ENCODE measurements around the gene COQ4. TPM values are rescaled to one million over a fixed set of nuclear protein-coding genes. Genes with fewer than 3 reads are reported as not detected.
"Not testable (repeated sequence)": the region's sequence is repeated elsewhere in the genome, so short reads cannot be mapped to it uniquely, and the experiment has no call there.

COQ4 gene
- total RNA-seq, 4 donors from 2014 or later, result 90.8 to 117 (median 109) TPM

DNA sequence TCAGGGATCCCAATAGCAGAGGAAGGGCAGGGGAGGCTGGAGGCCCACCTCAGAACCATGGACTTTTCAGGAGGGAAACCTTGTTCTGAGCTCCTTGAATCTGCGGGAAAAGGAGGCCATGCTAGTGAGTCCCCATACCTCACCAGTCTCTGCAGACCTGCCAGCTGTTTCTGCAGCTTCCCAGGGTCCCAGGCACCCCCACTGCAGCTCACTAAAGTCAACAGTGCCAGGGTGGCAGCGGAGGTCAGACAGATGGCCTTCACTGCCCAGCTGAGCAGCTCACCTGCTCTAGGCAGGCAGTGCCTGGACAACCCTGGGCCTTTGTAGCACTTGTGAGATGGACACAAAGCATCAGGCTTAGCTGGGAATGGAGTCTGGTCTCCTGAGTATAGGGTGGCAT, 13.3 kb downstream of the COQ4 start:
- in situ Hi-C loops (cut with MboI; ENCODE audit: low pct_ligation_motif_present in 1 of 4, low pct_unique_long_range_greater_than_20kb in 1 of 4, low sequenced_read_pairs in 3 of 4), result no loop called here
- no peak for DNase-seq

DNA sequence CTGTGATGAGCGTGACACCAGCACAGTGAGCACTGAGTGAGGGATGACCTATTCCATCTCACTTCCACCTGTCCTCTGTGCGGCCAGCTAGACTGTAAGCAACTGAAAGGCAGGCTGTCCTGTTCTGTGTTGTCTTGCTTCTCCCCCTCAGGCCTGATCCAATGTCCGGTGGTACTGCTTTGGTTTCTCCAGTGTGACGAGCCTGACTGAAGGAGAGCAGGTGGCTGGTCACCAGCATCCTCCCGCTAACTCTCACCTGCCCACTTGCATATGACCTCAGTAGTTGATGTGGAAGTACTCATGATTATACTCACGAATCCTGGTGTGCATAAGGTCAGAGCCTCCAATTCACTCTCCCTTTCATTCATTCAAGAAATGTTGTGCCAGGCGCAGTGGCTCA, 15.3 kb downstream of the COQ4 start:
- DNase-seq, result no peak
- peaks cover 8 to 18% (median 14%) of the 10 kb centered on the region in 4 donors for H3K4me1 ChIP-seq
- H3K36me3 ChIP-seq, result peaks cover 0 to 4% (median 0%) of the 10 kb centered on the region in 4 donors
- H3K9me3 ChIP-seq, result no peaks in the 10 kb centered on the region
- H3K4me3 ChIP-seq, result no peak overlapping the region
- intact Hi-C loops (cut with DNase I; ENCODE audit: low total_unique reads), result no loop called here
- H3K27ac ChIP-seq, result no peak overlapping the region
- WGBS, 2 donors (ENCODE audit: low coverage in 1 of 2), result 87 to 96% methylated on average over 3 to 7 of the region's 7 CpGs
- no peaks in the 10 kb centered on the region for H3K27me3 ChIP-seq
- TF ChIP-seq POLR2A (IDR thresholded peaks at IDR 0.05) (no peak), EP300 (IDR thresholded peaks at IDR 0.05; ENCODE audit: low read depth) (no peak), POLR2AphosphoS5 (IDR thresholded peaks at IDR 0.05) (no peak)
- TF ChIP-seq, protein P1, sequence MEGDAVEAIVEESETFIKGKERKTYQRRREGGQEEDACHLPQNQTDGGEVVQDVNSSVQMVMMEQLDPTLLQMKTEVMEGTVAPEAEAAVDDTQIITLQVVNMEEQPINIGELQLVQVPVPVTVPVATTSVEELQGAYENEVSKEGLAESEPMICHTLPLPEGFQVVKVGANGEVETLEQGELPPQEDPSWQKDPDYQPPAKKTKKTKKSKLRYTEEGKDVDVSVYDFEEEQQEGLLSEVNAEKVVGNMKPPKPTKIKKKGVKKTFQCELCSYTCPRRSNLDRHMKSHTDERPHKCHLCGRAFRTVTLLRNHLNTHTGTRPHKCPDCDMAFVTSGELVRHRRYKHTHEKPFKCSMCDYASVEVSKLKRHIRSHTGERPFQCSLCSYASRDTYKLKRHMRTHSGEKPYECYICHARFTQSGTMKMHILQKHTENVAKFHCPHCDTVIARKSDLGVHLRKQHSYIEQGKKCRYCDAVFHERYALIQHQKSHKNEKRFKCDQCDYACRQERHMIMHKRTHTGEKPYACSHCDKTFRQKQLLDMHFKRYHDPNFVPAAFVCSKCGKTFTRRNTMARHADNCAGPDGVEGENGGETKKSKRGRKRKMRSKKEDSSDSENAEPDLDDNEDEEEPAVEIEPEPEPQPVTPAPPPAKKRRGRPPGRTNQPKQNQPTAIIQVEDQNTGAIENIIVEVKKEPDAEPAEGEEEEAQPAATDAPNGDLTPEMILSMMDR (IDR thresholded peaks at IDR 0.05), result no peak
- in situ Hi-C loops (cut with MboI; ENCODE audit: low pct_ligation_motif_present in 1 of 4, low pct_unique_long_range_greater_than_20kb in 1 of 4, low sequenced_read_pairs in 3 of 4), result no loop called here

More for the DNA sequence above, 13.3 kb downstream of the COQ4 start:
- Histone ChIP-seq H3K27ac (no peak overlapping the region), H3K9me3 (no peaks in the 10 kb centered on the region), H3K4me1 (peaks cover under 1 to 9% (median 6%) of the 10 kb centered on the region in 4 donors), H3K27me3 (no peaks in the 10 kb centered on the region), H3K36me3 (peaks cover 0 to 4% (median 0%) of the 10 kb centered on the region in 4 donors), H3K4me3 (no peak overlapping the region)
- intact Hi-C loops (cut with DNase I; ENCODE audit: low total_unique reads), result no loop called here
- TF ChIP-seq EP300 (IDR thresholded peaks at IDR 0.05; ENCODE audit: low read depth) (no peak), POLR2AphosphoS5 (IDR thresholded peaks at IDR 0.05) (no peak), POLR2A (IDR thresholded peaks at IDR 0.05) (no peak)
- TF ChIP-seq, protein P1 (IDR thresholded peaks at IDR 0.05), result no peak
- WGBS, 2 donors (ENCODE audit: low coverage in 1 of 2), result 86% methylated on average over 2 of the region's 2 CpGs; no CpG with 5 or more reads in 1 of the 2 donors

DNA sequence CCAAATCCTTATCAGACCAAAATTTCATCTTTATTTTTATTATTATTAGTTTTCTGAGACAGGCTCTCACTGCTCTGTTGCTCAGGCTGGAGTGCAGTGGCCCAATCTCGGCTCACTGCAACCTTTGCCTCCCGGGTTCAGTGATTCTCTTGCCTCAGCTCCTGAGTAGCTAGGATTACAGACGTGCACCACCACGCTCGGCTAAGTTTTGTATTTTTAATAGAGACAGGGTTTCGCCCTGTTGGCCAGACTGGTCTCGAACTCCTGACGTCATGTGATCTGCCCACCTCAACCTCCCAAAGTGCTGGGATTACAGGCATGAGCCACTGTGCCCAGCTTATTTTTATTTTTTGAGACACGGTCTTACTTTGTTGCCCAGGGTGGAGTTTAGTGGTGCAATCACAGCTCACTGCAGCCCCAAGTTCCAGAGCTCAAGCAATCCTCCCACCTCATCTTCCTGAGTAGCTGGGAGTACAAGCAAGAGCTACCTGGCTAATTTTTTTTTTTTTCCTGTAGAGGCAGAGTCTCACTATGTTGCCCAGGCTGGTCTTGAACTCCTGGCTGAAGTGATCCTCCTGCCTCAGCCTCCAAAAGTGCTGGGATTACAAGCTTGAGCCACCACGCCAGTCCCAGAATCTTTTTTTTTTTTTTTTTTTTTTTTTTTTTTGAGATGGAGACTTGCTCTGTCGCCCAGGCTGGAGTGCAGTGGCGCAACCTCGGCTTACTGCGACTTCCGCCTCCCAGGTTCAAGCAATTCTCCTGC, 16.4 kb downstream of the COQ4 start:
- intact Hi-C loops (cut with DNase I; ENCODE audit: low total_unique reads); in situ Hi-C loops (cut with MboI; ENCODE audit: low pct_ligation_motif_present in 1 of 4, low pct_unique_long_range_greater_than_20kb in 1 of 4, low sequenced_read_pairs in 3 of 4); H3K4me3 ChIP-seq; H3K36me3 ChIP-seq; H3K27me3 ChIP-seq; DNase-seq; H3K9me3 ChIP-seq: not testable (repeated sequence)
- WGBS, 2 donors (ENCODE audit: low coverage in 1 of 2), result 92 to 94% methylated on average over 13 to 15 of the region's 15 CpGs
- H3K27ac ChIP-seq, result peak overlapping the region; percentile 85 to 93 (median 90)
- peaks cover 8 to 18% (median 14%) of the 10 kb centered on the region in 4 donors for H3K4me1 ChIP-seq

DNA sequence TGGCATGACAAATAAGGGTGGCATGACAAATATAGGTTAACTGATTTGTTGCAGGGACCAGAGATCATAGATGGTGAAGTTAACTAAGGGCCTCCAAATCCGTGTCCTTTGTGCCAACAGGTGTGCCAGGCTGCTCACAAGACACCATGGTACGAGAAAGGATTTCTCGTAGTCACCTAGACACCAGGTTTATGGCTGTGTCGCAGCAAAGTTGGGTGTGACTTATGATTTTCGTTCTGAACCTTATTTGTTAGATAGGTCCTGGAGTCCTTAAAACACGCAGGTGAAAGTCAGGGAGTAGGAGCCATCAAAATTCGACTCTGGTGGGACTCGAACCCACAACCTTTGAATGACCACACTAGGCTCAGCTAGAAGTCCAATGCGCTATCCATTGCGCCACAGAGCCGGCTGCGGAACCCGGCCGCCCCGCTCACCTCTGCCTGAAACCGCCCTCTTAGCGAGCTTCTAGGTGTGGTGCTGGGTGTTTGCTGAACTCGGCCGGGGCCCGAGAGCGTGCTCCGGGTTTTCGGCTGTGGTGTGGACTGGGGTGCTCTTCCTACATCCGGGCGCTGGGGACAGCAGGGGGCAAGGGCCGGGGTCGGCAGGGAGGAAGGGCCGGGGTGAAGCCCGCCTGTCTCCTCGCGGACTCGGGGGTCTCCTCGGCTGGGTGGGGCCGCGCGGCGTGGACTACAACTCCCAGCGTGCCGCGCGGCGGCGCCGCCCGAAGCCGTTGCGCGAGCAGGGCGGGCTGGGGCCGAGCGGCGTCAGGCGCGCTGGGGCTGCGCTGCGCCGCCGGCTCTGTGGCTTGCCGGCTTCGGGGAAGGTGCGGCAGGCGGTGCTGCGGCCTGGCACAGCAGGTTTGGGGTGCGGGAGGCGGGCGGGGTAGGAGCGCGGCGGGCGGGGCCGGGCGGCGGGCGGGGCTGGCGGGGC, 17.4 kb downstream of the COQ4 start, which contains the start of gene SLC27A4:
SLC27A4 (plus strand) TSS at position 767 of the 930 bp plus-strand sequence. CDS start 2,606 bp downstream, outside the sequence.
- H3K27me3 ChIP-seq, result no peaks in the 10 kb centered on the region
- H3K36me3 ChIP-seq, result no peaks in the 10 kb centered on the region
- H3K4me1 ChIP-seq, result peaks cover 8 to 18% (median 14%) of the 10 kb centered on the region in 4 donors
- intact Hi-C loops (cut with DNase I; ENCODE audit: low total_unique reads) (loop anchor here (5.0 kb wide), 1 partner anchor 53 kb away; no protein-coding TSS in a partner anchor), in situ Hi-C loops (cut with MboI; ENCODE audit: low pct_ligation_motif_present in 1 of 4, low pct_unique_long_range_greater_than_20kb in 1 of 4, low sequenced_read_pairs in 3 of 4) (no loop called here)
- no peaks in the 10 kb centered on the region for H3K9me3 ChIP-seq
- TF ChIP-seq, protein P1 (IDR thresholded peaks at IDR 0.05), result peak in 1 of 5 experiments; percentile 15
- TF ChIP-seq EP300 (IDR thresholded peaks at IDR 0.05; ENCODE audit: low read depth) (no peak), POLR2A (IDR thresholded peaks at IDR 0.05) (peak; percentile 47), POLR2AphosphoS5 (IDR thresholded peaks at IDR 0.05) (peak in 1 of 3 donors; percentile 37)
- peak within 1 kb of the TSS; percentile 59 to 86 (median 80) for H3K4me3 ChIP-seq
- H3K27ac ChIP-seq, result peak within 1 kb of the TSS; percentile 85 to 93 (median 90)
- DNase-seq, result peak; percentile 89
- WGBS, 2 donors (ENCODE audit: low coverage in 1 of 2), result 9% methylated on average over 25 of the region's 75 CpGs; no CpG with 5 or more reads in 1 of the 2 donors
